ENCODE data around the gene SIGLECL1. TPM values are rescaled to one million over a fixed set of nuclear protein-coding genes. Genes with fewer than 3 reads are reported as not detected.
"Not testable (repeated sequence)": the region's sequence is repeated elsewhere in the genome, so short reads cannot be mapped to it uniquely, and the experiment has no call there.

The SIGLECL1 gene
- total and polyA plus RNA-seq, 9 of the 15 experiments (the other 6 are each of a cell fraction or from before 2014, with no cell fraction given) = not detected

DNA sequence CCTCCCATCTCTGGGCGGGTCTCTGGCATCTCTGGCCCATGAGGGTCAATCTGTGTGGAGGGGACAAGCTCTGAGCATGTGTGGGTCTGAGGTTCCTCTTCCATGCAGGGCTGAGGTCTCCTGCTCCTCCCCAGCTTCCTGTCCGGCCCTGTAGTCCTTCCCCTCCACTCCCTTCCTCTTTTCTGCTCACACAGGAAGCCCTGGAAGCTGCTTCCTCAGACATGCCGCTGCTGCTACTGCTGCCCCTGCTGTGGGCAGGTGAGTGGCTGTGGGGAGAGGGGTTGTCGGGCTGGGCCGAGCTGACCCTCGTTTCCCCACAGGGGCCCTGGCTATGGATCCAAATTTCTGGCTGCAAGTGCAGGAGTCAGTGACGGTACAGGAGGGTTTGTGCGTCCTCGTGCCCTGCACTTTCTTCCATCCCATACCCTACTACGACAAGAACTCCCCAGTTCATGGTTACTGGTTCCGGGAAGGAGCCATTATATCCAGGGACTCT lies 25.9 kb upstream of the SIGLECL1 start, which contains the start of gene CD33 (continued):
- TF ChIP-seq ETV1 (tag; conservative IDR thresholded peaks at IDR 0.05; ENCODE audit: low read depth) (peak; percentile 85), RBFOX2 (IDR thresholded peaks at IDR 0.05; ENCODE audit: low read depth, low read length) (peak; percentile 66), NR2C2 (CRISPR knock-in tag; IDR thresholded peaks at IDR 0.05) (0 out of 2 replicates have a peak, but pooled peaks have one; percentile 30), NCOA1 (IDR thresholded peaks at IDR 0.05; ENCODE audit: low read depth) (peak; percentile 86), SPI1 (IDR thresholded peaks at IDR 0.05; ENCODE audit: borderline replicate concordance, low read depth, low read length) (peak; percentile 96), FOXP1 (CRISPR knock-in tag; IDR thresholded peaks at IDR 0.05) (0 out of 2 replicates have a peak, but pooled peaks have one; percentile 7), ETV6 (IDR thresholded peaks at IDR 0.05; ENCODE audit: borderline replicate concordance in 1 of 2, low read depth in 2 of 2, low read length in 1 of 2) (peak; percentile 74 to 78; a peak in 2 of 4 replicates), FOXK2 (conservative IDR thresholded peaks at IDR 0.05 in 1 of 2, IDR thresholded peaks at IDR 0.05 in 1 of 2; ENCODE audit: low read depth in 2 of 2) (0 out of 4 replicates have a peak, but pooled peaks of 1 of the 2 experiments have one; percentile 23), POLR2G (IDR thresholded peaks at IDR 0.05; ENCODE audit: low read depth, low read length) (peak; percentile 69), PML (IDR thresholded peaks at IDR 0.05; ENCODE audit: low read length) (0 out of 2 replicates have a peak, but pooled peaks have one; percentile 28), L3MBTL2 (IDR thresholded peaks at IDR 0.05) (peak; percentile 47; the same call in 1 of the 2 replicates), POLR2B (IDR thresholded peaks at IDR 0.05; ENCODE audit: low read depth, partially characterized antibody) (peak; percentile 49), KDM5B (IDR thresholded peaks at IDR 0.05; ENCODE audit: insufficient replicate concordance, low read depth, low read length) (peak; percentile 39), RNF2 (IDR thresholded peaks at IDR 0.05) (peak; percentile 21; the same call in 1 of the 2 replicates), ZNF263 (CRISPR knock-in tag; IDR thresholded peaks at IDR 0.05; ENCODE audit: borderline replicate concordance) (peak; percentile 28; the same call in 1 of the 2 replicates), TRIM24 (IDR thresholded peaks at IDR 0.05) (peak in 1 of 2 experiments; percentile 73; a peak in 2 of 4 replicates), GABPB1 (CRISPR knock-in tag; IDR thresholded peaks at IDR 0.05) (peak; percentile 94)
- TF ChIP-seq NR2C2 (tag; IDR thresholded peaks at IDR 0.05); ETV6 (CRISPR knock-in tag; IDR thresholded peaks at IDR 0.05; ENCODE audit: borderline replicate concordance): not testable (repeated sequence)
- TF ChIP-seq, protein P1, sequence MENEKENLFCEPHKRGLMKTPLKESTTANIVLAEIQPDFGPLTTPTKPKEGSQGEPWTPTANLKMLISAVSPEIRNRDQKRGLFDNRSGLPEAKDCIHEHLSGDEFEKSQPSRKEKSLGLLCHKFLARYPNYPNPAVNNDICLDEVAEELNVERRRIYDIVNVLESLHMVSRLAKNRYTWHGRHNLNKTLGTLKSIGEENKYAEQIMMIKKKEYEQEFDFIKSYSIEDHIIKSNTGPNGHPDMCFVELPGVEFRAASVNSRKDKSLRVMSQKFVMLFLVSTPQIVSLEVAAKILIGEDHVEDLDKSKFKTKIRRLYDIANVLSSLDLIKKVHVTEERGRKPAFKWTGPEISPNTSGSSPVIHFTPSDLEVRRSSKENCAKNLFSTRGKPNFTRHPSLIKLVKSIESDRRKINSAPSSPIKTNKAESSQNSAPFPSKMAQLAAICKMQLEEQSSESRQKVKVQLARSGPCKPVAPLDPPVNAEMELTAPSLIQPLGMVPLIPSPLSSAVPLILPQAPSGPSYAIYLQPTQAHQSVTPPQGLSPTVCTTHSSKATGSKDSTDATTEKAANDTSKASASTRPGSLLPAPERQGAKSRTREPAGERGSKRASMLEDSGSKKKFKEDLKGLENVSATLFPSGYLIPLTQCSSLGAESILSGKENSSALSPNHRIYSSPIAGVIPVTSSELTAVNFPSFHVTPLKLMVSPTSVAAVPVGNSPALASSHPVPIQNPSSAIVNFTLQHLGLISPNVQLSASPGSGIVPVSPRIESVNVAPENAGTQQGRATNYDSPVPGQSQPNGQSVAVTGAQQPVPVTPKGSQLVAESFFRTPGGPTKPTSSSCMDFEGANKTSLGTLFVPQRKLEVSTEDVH (IDR thresholded peaks at IDR 0.05; ENCODE audit: low read depth, partially characterized antibody) = peak; percentile 54
- TF ChIP-seq, protein P2, sequence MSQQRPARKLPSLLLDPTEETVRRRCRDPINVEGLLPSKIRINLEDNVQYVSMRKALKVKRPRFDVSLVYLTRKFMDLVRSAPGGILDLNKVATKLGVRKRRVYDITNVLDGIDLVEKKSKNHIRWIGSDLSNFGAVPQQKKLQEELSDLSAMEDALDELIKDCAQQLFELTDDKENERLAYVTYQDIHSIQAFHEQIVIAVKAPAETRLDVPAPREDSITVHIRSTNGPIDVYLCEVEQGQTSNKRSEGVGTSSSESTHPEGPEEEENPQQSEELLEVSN (IDR thresholded peaks at IDR 0.05; ENCODE audit: borderline replicate concordance in 1 of 2, extremely low read depth in 1 of 2, insufficient read depth in 1 of 2, insufficient read length in 1 of 2, low read depth in 1 of 2, low read length in 1 of 2, poor library complexity in 1 of 2, severe bottlenecking in 1 of 2) = peak in 1 of 2 experiments; percentile 46
- TF ChIP-seq, protein P3, sequence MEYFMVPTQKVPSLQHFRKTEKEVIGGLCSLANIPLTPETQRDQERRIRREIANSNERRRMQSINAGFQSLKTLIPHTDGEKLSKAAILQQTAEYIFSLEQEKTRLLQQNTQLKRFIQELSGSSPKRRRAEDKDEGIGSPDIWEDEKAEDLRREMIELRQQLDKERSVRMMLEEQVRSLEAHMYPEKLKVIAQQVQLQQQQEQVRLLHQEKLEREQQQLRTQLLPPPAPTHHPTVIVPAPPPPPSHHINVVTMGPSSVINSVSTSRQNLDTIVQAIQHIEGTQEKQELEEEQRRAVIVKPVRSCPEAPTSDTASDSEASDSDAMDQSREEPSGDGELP (CRISPR knock-in tag; IDR thresholded peaks at IDR 0.05; ENCODE audit: borderline replicate concordance) = peak; percentile 14; the same call in 1 of the 2 replicates
- TF ChIP-seq, protein P4, sequence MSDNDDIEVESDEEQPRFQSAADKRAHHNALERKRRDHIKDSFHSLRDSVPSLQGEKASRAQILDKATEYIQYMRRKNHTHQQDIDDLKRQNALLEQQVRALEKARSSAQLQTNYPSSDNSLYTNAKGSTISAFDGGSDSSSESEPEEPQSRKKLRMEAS (CRISPR knock-in tag; IDR thresholded peaks at IDR 0.05) = 0 out of 2 replicates have a peak, but pooled peaks have one; percentile 19
